Endothelial cell of umbilical vein (primary cell): Measurements from ENCODE around the gene KCNMA1. TPM values are rescaled to one million over a fixed set of nuclear protein-coding genes. Genes with fewer than 3 reads are reported as not detected.

Source experiments
- BruUV-seq: library from RNA; stranded (reverse); fragments of 400-500 nt; replicated peaks from 2 replicates; lab custom pipeline; 2021; lab: Mats Ljungman, UMichigan
- CTCF ChIA-PET: fragments of 300-600, 350-600 bp; sonication (Branson Sonifier 250); formaldehyde crosslinking; loops from one replicate; lab custom pipeline; 2021; ENCODE audit warnings: antibody characterized with exemption, inconsistent platforms; lab: Charles Lee
- POLR2A ChIA-PET: fragments of 300-600, 350-600 bp; sonication (Branson Sonifier 250); formaldehyde crosslinking; loops from one replicate; lab custom pipeline; 2021; ENCODE audit warnings: antibody characterized with exemption, inconsistent platforms; lab: Charles Lee
- DNase-seq: peaks from one replicate; pipeline ENCODE4 v3.0.0-alpha.2; 2011; ENCODE audit warnings: low read depth, low spot score
- FAIRE-seq: peaks from 2 replicates; lab custom pipeline; 2011; peaks lifted over from hg19 to GRCh38; lab: Jason Lieb, UNC
- H2AFZ ChIP-seq: 2 replicates; pipeline ENCODE4 v1.6.0; 2012; ENCODE audit warnings: low read depth, low read length, control low read depth, inconsistent platforms
- H3K27ac ChIP-seq: 2 replicates; pipeline ENCODE4 v1.5.1; 2011; ENCODE audit warnings: low read depth, mild to moderate bottlenecking, control low read depth, low read length, moderate library complexity; ENCODE audit not compliant: insufficient read depth
- H3K27me3 ChIP-seq, 2 experiments: 2 replicates each; pipeline versions ENCODE4 v1.6.0 to v1.6.1; 2011; ENCODE audit warnings: low read length in 2 of 2, mixed read lengths in 1 of 2; ENCODE audit not compliant: control insufficient read depth in 2 of 2, insufficient read depth in 2 of 2
- H3K36me3 ChIP-seq, 2 experiments: 2 replicates in 1 of 2; 3 replicates in 1 of 2; pipeline ENCODE4 v1.5.1; 2011; ENCODE audit warnings: low read length in 2 of 2, mild to moderate bottlenecking in 1 of 2, moderate library complexity in 1 of 2; ENCODE audit not compliant: control insufficient read depth in 2 of 2, insufficient read depth in 2 of 2; ENCODE audit errors: extremely low read depth in 1 of 2
- H3K4me1 ChIP-seq: 3 replicates; pipeline ENCODE4 v1.5.1; 2011; ENCODE audit warnings: mild to moderate bottlenecking, low read length; ENCODE audit not compliant: control insufficient read depth, insufficient read depth; ENCODE audit errors: extremely low read depth
- H3K4me2 ChIP-seq: 2 replicates; pipeline ENCODE4 v1.6.1; 2011; ENCODE audit warnings: low read length, control low read depth, mixed read lengths; ENCODE audit not compliant: insufficient read depth
- H3K4me3 ChIP-seq, 3 experiments: fragments of 200-600 bp in 1 of 3; sonication (generic), shearing (Covaris generic) in 1 of 3; replicated peaks in 1 of 3; 2 replicates each; pipeline ENCODE4 v1.5.1; 2011 to 2016; ENCODE audit warnings: control low read depth in 3 of 3, low read length in 3 of 3, mild to moderate bottlenecking in 2 of 3, inconsistent platforms in 1 of 3, low read depth in 1 of 3, moderate library complexity in 1 of 3; ENCODE audit not compliant: insufficient read depth in 1 of 3
- H3K79me2 ChIP-seq: 2 replicates; pipeline ENCODE4 v1.6.0; 2012; ENCODE audit warnings: low read length, inconsistent platforms; ENCODE audit not compliant: control insufficient read depth, insufficient read depth
- H3K9ac ChIP-seq: replicated peaks from 2 replicates; pipeline ENCODE3; 2011; ENCODE audit warnings: low read length, control low read depth; ENCODE audit not compliant: insufficient read depth; ENCODE audit errors: extremely low read depth
- H3K9me1 ChIP-seq: replicated peaks from 3 replicates; pipeline ENCODE4 v1.6.0; 2011; ENCODE audit warnings: mild to moderate bottlenecking, low read length; ENCODE audit not compliant: control insufficient read depth, insufficient read depth; ENCODE audit errors: extremely low read depth
- H3K9me3 ChIP-seq: replicated peaks from 2 replicates; pipeline ENCODE4 v1.5.1; 2012; ENCODE audit warnings: low read length, inconsistent platforms; ENCODE audit not compliant: control insufficient read depth, insufficient read depth
- H4K20me1 ChIP-seq: replicated peaks from 2 replicates; pipeline ENCODE3; 2011; ENCODE audit warnings: mild to moderate bottlenecking, low read length; ENCODE audit not compliant: control insufficient read depth, insufficient read depth; ENCODE audit errors: extremely low read depth
- CTCF ChIP-seq, 2 donors: IDR thresholded peaks; 1 replicate in 1 of 2; 2 replicates in 1 of 2; pipeline ENCODE4 v1.5.1; 2011; ENCODE audit warnings: low read length in 2 of 2, mild to moderate bottlenecking in 2 of 2, moderate library complexity in 2 of 2, control low read depth in 1 of 2, inconsistent platforms in 1 of 2, low read depth in 1 of 2; ENCODE audit not compliant: insufficient read depth in 1 of 2; ENCODE audit errors: extremely low read depth in 1 of 2
- EZH2 ChIP-seq: IDR thresholded peaks from 2 replicates; pipeline ENCODE4 v1.6.1; 2012; ENCODE audit warnings: borderline replicate concordance, low read depth, mild to moderate bottlenecking, moderate library complexity, low read length, inconsistent platforms; ENCODE audit not compliant: severe bottlenecking
- FOS ChIP-seq: IDR thresholded peaks from 2 replicates; pipeline ENCODE4 v1.6.1; 2011; ENCODE audit warnings: mild to moderate bottlenecking, low read length, moderate library complexity, borderline replicate concordance; ENCODE audit not compliant: insufficient read depth
- GATA2 ChIP-seq: IDR thresholded peaks from 2 replicates; pipeline ENCODE4 v1.7.0; 2011; ENCODE audit warnings: low read depth, mild to moderate bottlenecking, moderate library complexity, mixed read lengths, low read length; ENCODE audit not compliant: insufficient read length, insufficient read depth
- JUN ChIP-seq: IDR thresholded peaks from 2 replicates; pipeline ENCODE4 v1.6.1; 2011; ENCODE audit warnings: borderline replicate concordance, low read depth; ENCODE audit not compliant: insufficient read length, insufficient read depth
- MAX ChIP-seq: IDR thresholded peaks from 2 replicates; pipeline ENCODE4 v1.6.1; 2011; ENCODE audit not compliant: insufficient read depth, insufficient read length
- MYC ChIP-seq: IDR thresholded peaks from one replicate; pipeline ENCODE4 v1.6.1; 2011; ENCODE audit warnings: mild to moderate bottlenecking, low read depth, low read length
- POLR2A ChIP-seq: IDR thresholded peaks from 2 replicates; pipeline ENCODE4 v1.6.1; 2012; ENCODE audit warnings: low read depth, mild to moderate bottlenecking, control low read depth, low read length
- POLR2AphosphoS5 ChIP-seq: IDR thresholded peaks from 2 replicates; pipeline ENCODE4 v1.6.1; 2012; ENCODE audit warnings: low read depth, mild to moderate bottlenecking, control low read depth, low read length, moderate library complexity; ENCODE audit not compliant: insufficient read depth
- dilution Hi-C: fragments of 300-500 bp; cut with MboI; formaldehyde crosslinking; loops from one replicate; pipeline ENCODE4 v1.15.0; 2019; ENCODE audit warnings: low sequenced_read_pairs; ENCODE audit not compliant: extremely low pct_ligation_motif_present
- intact Hi-C: fragments of 100-400 bp; cut with micrococcal nuclease; formaldehyde crosslinking; loops from one replicate; pipeline ENCODE4 v1.10.0; 2022
- polyA plus RNA-seq, 4 experiments: library from polyadenylated mRNA; depleted of rRNA in 3 of 4; stranded (reverse) in 3 of 4; unstranded in 1 of 4; fragments of >200 nt; gene quantifications; 2 replicates each; pipeline versions ENCODE4 v1.2.1 to v1.2.3, GENCODE V29; 2011 to 2012; ENCODE audit warnings: missing spikeins in 1 of 4
- total RNA-seq: library from RNA; stranded (reverse); gene quantifications from 2 replicates; pipeline ENCODE4 v1.2.3, GENCODE V29; 2021

KCNMA1 gene
- total and polyA plus RNA-seq, 2 donors (not counting 3 experiments of a cell fraction or from before 2014, with no cell fraction given), result 0.10 to 0.82 TPM

- Histone ChIP-seq H3K9me1 (no peaks in the 10 kb centered on the region), H3K4me1 (no peaks in the 10 kb centered on the region), H4K20me1 (no peaks in the 10 kb centered on the region), H3K36me3 (no peaks in the 10 kb centered on the region), H3K27ac (no peak overlapping the region), H3K9ac (no peak overlapping the region), H2AFZ (no peak overlapping the region), H3K9me3 (no peaks in the 10 kb centered on the region), H3K27me3 (no peaks in the 10 kb centered on the region), H3K79me2 (no peaks in the 10 kb centered on the region), H3K4me3 (no peak overlapping the region), H3K4me2 (no peak overlapping the region)
- DNase-seq, result no peak
- intact Hi-C loops (no loop called here), dilution Hi-C loops (no loop called here)
- POLR2A ChIA-PET, result no interaction called here
- BruUV-seq, result no TSS peak
- CTCF ChIA-PET, result interaction anchor here (1.4 kb wide), 1 partner anchor 17 kb away, joined by 3 read pairs; no protein-coding TSS in a partner anchor
- TF ChIP-seq MAX (no peak), EZH2 (no peak), JUN (no peak), POLR2AphosphoS5 (no peak), GATA2 (no peak), MYC (no peak), POLR2A (no peak), FOS (no peak), CTCF (IDR thresholded peaks at IDR 0.05; ENCODE audit: extremely low read depth in 1 of 2, insufficient read depth in 1 of 2, low read depth in 1 of 2, low read length in 2 of 2) (no peak)
- no peak for FAIRE-seq
Observed at GRCh38 chr10:77411805-77412204, 225.8 kb downstream of the KCNMA1 start.
